Esophagus squamous epithelium (tissue), 4 donors: ENCODE measurements around the gene WWOX.

Experiments used
- POLR2A ChIP-seq, 4 donors: fragments of 450-650 bp; IDR thresholded peaks; one replicate each; pipeline ENCODE4 v1.6.1; 2017; ENCODE audit warnings: antibody characterized with exemption in 4 of 4, mild to moderate bottlenecking in 4 of 4, moderate library complexity in 3 of 4
- TF ChIP-seq, protein P1 (sequence below), 6 experiments: fragments of 450-650 bp in 4 of 6; fragments of 200-600 bp in 2 of 6; sonication (generic) in 2 of 6; IDR thresholded peaks; one replicate each; pipeline ENCODE4 v1.5.1; 2016 to 2019; ENCODE audit warnings: antibody characterized with exemption in 6 of 6, mild to moderate bottlenecking in 4 of 6, moderate library complexity in 4 of 6

DNA sequence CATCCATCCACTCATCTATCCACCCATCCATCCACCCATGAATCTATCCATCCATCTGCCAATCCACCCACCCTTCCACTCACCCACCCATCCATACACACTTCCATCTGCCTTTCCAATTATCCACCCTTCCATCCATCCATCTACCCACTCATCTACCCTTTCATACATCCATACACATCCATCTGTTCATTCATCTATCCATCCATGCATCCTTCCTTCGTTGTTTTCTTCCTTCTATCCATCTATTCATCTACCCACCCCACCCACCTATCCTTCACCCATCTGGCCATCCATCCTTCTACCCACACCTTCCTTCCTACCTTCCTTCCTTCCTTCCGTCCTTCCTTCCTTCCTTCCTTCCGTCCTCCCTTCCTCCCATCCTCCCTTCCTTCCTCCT lies 106.1 kb downstream of the WWOX start:
- TF ChIP-seq, protein P1, sequence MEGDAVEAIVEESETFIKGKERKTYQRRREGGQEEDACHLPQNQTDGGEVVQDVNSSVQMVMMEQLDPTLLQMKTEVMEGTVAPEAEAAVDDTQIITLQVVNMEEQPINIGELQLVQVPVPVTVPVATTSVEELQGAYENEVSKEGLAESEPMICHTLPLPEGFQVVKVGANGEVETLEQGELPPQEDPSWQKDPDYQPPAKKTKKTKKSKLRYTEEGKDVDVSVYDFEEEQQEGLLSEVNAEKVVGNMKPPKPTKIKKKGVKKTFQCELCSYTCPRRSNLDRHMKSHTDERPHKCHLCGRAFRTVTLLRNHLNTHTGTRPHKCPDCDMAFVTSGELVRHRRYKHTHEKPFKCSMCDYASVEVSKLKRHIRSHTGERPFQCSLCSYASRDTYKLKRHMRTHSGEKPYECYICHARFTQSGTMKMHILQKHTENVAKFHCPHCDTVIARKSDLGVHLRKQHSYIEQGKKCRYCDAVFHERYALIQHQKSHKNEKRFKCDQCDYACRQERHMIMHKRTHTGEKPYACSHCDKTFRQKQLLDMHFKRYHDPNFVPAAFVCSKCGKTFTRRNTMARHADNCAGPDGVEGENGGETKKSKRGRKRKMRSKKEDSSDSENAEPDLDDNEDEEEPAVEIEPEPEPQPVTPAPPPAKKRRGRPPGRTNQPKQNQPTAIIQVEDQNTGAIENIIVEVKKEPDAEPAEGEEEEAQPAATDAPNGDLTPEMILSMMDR (IDR thresholded peaks at IDR 0.05), result no peak
- TF ChIP-seq POLR2A (IDR thresholded peaks at IDR 0.05), result no peak
